K562 treated with DMSO at 1 percent for 4 hours (cell line): ENCODE results near the gene NAXE. TPM values are rescaled to one million over a fixed set of nuclear protein-coding genes. Genes with fewer than 3 reads are reported as not detected.

Experiments
- total RNA-seq: library from RNA; unstranded; fragments of 300-600 nt; gene quantifications from 2 replicates; pipeline ENCODE4 v1.2.3, GENCODE V29; 2022; ENCODE audit not compliant: insufficient read depth

NAXE gene
- total RNA-seq: 119 TPM in 2 replicates

DNA sequence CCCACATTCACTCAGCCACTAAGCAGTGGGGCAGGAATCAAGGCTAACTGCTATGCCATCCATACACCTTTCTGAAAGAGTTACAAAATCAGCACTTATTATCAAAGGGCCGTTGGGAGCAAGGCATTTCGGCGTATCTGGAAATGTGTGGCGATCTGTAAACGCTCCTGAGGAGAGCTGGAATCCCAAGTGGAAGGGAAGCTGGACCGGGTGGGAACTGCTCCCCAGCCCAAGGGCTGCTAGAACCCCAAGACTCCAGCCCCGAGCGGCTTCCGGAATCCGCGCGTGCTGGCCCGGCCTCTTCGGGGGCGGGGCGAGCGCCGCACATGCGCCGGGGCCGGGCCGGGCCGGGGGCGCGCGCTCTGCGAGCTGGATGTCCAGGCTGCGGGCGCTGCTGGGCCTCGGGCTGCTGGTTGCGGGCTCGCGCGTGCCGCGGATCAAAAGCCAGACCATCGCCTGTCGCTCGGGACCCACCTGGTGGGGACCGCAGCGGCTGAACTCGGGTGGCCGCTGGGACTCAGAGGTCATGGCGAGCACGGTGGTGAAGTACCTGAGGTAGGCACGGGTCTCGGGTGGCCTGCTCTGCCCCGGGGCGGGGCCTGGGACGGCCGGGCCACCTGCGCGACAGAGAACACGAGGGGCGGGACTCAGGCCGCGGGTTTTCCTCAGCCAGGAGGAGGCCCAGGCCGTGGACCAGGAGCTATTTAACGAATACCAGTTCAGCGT is at the start of gene NAXE:
Gene NAXE, plus strand, starts transcription at position 345 of the 726 bp plus-strand sequence. Its CDS starts 29 bp downstream, at position 374.

DNA sequence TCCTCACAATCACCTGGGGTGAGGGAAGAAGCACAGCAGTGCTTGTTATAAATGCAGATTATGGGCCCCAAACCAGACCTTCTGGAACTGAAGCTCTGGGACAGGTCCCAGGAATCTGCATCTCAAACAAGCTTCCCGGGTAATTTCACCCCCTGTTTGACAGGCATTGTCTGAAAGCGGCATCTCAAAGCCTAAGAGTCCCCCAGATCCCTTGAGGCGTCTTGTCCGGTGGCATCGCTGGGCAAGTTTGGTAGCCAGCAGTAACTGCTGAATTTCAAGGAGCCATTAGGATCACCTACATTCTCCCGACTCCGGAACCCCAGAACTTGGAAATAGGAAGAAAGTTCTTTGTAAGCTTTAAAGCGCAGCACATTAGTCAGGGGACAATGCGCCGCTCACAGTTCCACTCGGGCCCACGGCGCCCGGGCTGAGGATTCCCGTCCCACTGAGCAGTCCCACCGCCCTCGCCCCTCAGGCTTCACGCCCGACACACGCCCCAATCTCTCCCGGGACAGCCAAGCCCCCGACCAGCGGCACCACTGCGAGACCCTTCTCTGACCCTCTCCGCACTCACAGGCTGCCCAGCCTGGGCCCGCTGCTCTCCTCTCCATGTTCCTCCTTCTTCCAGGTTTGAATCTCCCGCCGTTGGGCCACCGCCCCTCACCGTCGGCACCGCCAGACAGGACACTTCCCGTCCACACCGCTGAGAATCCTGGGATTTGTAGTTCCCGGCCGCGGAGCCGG is 19.5 kb upstream of the NAXE start, which contains the start of gene IQGAP3:
Gene IQGAP3, minus strand, starts transcription at position 647 of the 744 bp plus-strand sequence. Its CDS starts 36 bp downstream, at position 611.

GRCh38 chr1:156579472-156579871 is 12.1 kb upstream of the NAXE start, which contains the start of gene TTC24:
TSS of gene TTC24 (plus strand) at chr1:156579723. CDS start at chr1:156581365, 1,642 bp downstream.

DNA sequence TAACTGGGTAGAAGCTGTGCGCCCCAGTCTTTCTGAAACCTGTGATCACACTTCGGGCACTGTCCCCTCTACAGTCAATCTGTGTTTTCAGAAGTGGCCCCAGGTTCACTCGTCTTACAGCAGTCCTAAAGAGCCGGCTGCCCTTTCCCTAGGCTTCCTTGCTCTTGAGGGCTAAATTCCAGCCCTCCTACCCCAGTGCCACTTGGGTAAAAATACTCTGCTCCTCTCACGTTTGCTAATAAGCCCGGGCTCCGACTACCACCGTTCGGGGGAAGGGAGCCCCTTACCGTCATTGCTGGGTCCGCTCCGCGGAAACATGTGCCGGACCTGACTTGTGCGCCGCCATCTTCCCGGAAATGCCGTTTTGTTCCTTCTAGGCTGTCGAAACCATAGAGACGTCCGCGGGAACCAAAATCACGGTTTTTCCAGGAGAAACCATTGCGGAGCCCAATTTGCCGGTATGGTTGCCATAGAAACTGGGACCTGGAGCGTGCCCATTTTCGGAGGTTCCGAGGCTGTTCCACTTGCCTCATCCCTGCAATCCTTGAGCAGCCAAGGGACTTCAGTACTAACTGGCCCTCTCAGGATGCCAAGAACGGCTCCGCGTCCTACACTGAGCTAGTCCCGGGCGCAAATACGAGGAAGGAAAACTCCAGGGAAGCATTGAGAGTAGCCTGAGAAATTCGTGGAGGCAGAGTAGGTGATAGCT is 9.7 kb downstream of the NAXE start, which contains the start of gene GPATCH4:
Gene GPATCH4, minus strand, starts transcription at position 358 of the 709 bp plus-strand sequence.

DNA sequence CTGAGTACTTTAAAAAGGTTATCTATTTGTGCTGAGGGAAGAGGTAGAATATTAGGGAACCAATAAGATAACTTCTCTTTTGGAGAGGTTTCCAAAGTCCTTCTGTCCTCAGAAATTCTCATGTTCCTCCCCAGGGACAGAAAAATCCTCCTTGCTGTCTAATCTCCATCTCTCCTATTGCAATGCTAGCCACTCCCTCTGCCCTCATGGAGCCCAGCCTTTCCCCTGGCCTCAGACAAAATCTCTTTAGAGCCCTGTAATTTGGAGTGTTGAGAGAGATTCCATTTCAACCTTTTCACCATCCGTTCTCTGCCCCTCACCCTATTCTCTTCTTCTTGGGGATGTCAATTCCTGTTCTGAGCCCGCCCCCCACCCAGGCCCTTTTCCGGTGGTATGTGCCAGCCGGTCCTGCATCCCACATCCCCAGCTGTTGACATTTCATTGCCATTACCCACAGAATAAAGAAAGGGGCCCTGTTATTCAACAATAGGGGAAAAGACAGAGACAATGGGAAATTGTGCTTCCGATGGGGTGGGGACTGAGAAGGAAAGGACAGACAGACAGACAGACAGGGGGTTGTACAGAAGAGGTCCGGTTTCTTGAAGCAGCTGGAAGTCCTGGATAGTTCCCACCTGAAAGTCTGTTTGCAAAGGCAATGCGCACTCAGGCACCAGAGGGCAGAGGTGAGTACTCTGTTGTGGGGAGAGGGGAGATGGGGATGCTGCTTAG is 27.4 kb downstream of the NAXE start, which contains the start of gene HAPLN2:
Gene HAPLN2, plus strand, starts transcription at position 563 of the 729 bp plus-strand sequence. CDS start 4,076 bp downstream, outside the sequence.

DNA sequence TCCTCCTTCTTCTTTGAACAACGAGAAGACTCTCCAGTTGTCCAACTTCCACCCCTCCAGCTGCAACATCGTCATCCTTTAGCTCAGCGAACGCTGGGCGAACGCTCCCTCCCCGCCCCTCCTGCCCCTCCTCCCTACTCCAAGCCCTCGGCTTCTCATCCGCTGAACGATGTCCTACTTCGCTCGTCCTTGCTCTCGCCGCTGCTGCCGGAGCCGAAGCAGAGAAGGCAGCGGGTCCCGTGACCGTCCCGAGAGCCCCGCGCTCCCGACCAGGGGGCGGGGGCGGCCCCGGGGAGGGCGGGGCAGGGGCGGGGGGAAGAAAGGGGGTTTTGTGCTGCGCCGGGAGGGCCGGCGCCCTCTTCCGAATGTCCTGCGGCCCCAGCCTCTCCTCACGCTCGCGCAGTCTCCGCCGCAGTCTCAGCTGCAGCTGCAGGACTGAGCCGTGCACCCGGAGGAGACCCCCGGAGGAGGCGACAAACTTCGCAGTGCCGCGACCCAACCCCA is 50.2 kb downstream of the NAXE start, which contains the start of gene BCAN:
Gene BCAN, plus strand, starts transcription at position 357 of the 504 bp plus-strand sequence. CDS start 3,938 bp downstream, outside the sequence.

Other genes starting within 250 kb of the NAXE start
- gene RHBG, start 222.6 kb upstream of the NAXE start, total RNA-seq: not detected in 2 replicates
- 11.7 and 13.0 TPM in 2 replicates for gene MEF2D, start 91.0 kb upstream of the NAXE start, total RNA-seq
- 20.0 and 21.0 TPM in 2 replicates for gene IQGAP3, start 19.2 kb upstream of the NAXE start, total RNA-seq
- gene TTC24, start 12.1 kb upstream of the NAXE start, total RNA-seq: not detected in 2 replicates
- gene GPATCH4, start 9.7 kb downstream of the NAXE start, total RNA-seq: 8.8 and 9.0 TPM in 2 replicates
- gene HAPLN2, start 27.6 kb downstream of the NAXE start, total RNA-seq: 1.2 and 3.3 TPM in 2 replicates
- gene BCAN, start 50.3 kb downstream of the NAXE start, total RNA-seq: 0.21 TPM in 1 of 2 replicates, not detected in the other
- gene NES, start 85.6 kb downstream of the NAXE start, total RNA-seq: 7.0 and 9.8 TPM in 2 replicates
- 7.7 TPM in 1 of 2 replicates, not detected in the other for gene CRABP2, start 113.8 kb downstream of the NAXE start, total RNA-seq
- 47.9 and 64.7 TPM in 2 replicates for gene METTL25B, start 136.7 kb downstream of the NAXE start, total RNA-seq
- gene ISG20L2, start 137.0 kb downstream of the NAXE start, total RNA-seq: 22.0 and 28.4 TPM in 2 replicates
- 19.0 and 38.5 TPM in 2 replicates for gene MRPL24, start 149.3 kb downstream of the NAXE start, total RNA-seq
- 188 and 194 TPM in 2 replicates for gene HDGF, start 159.9 kb downstream of the NAXE start, total RNA-seq
- 63.4 and 86.4 TPM in 2 replicates for gene PRCC, start 175.8 kb downstream of the NAXE start, total RNA-seq
- gene SH2D2A, start 225.1 kb downstream of the NAXE start, total RNA-seq: 13.2 and 17.8 TPM in 2 replicates